CD4-positive, alpha-beta T cell treated with Interleukin-6 for 4 hours (primary cell): ENCODE data around the gene MORC1.
A peak's percentile ranks its signal among the peaks of the same experiment; 100 is the strongest.
"Not testable (repeated sequence)": the region's sequence is repeated elsewhere in the genome, so short reads cannot be mapped to it uniquely, and the experiment has no call there.

Experiments
- DNase-seq: peaks from one replicate; pipeline ENCODE4 v3.0.0-alpha.2; 2020; ENCODE audit warnings: mixed read lengths

Gene MORC1

DNA sequence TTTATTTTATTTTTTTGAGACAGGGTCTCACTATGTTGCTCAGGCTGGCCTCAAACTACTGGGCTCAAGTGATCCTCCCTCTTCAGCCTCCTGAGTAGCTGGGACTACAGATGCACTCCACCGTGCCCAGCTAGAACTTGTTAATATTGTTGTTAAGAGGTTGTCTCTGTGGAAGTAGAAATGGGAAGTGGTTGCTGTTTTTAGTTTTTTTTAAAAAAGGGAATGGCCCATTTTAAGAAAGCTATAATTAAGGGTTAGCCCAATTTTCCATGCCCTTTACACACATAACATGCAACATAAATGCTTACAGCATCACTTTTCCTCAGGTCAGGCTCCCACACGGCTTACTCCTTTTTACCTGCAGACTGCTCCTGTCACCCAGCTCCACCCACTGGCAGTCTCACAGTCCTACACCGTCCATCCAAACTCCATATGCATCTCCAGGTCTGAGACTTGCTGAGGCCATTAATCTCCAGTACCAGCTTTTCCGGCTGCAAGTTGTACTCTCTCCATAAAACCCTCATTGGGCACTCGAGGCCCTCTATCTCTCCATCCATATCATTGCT lies 19.8 kb downstream of the MORC1 start:
- DNase-seq: no peak

DNA sequence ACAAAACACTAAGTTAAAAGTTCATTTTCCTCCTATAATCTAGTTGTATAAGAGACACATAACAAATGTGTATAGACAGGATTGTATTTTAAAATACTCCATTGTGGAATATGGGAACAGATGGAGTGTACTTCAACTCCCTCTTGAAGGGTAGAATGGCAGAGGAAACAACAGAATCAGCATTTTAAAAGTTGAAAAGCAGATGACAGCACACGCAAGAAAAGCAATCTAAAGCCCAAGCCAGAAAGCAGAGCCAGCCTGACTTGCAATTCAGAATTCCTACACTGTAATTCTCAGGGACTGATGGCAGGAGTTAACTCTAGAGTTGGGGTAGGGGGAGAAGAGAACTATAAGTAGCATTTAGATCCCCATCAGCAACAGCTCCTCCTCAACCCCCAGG lies 22.8 kb downstream of the MORC1 start:
- no peak for DNase-seq

DNA sequence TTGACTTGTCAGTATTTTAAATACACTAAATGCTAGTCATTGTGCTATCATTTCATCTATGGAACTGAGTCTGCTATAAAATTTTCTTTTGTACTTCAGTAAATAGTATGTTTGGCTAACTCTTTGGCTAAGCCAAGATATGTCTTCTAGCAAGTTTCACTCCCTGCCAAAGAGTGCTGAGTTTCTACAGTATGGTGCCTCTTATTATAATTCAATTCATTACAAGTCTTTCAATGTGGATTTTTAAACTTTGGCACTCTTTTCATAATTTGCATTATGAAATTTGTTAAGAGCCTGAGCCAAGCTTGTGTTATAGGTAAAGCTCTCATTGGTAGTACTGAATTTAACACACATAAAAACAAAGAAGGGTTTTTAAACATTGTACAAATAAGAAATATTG lies 24.4 kb downstream of the MORC1 start:
- DNase-seq: no peak

- DNase-seq: no peak
These were observed 26.1 kb downstream of the MORC1 start for GRCh38 chr3:109091846-109092245.

DNA sequence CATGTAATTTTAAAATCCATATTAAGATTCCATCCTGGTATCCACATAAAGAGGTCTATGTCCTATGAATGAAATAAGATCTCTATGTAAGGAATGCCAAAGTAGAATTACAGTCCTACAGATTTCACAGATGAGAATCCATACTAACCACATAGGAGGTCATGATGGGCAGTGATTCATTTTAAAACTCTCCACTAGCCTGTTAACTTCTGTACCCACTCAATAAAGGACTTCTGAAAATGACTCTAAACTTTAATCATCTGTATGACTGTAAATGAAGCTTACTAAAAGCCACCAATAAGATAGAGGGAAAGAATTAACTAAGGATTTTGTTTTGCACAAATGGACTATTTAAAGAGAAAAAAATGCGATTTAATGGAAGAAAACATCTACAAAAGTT lies 28.7 kb downstream of the MORC1 start:
- DNase-seq: no peak

DNA sequence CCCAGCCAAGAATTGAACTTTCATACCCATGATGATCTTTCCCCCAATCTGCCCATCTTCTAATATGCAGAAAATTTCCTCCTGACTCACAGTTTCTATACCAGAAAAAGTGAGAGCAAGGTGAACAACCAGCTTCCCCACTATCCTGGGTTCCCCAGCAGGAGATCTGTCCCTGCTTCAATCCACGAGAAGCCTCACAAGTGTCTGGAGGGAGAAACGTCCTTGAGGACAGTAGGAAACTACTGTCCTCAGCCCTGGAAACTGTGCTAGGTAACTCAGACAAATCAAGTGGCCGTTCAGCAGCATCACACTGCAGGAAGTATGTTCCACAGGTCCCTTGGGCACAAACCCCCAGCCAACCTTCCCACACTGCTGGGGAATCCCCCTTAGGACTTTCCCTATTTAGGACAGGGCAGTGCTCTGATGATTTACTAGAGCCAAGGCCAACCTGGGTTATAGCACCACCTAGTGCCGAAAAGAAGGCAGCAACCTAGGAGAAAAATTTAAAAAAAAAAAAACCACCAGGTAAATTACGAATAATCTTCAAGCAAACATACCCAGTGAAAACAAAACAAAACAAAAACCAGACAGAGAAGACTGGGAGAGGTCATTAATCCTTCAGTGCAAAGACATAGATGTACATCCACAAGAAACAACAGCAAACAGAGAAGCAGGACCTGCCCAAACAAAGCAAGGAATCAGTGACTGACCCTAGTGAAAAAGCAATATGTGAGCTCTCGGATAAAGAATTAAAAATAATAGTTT lies 36.0 kb downstream of the MORC1 start:
- peak; percentile 6 for DNase-seq

GRCh38 chr3:109080090-109080489 lies 37.8 kb downstream of the MORC1 start:
- DNase-seq: not testable (repeated sequence)

DNA sequence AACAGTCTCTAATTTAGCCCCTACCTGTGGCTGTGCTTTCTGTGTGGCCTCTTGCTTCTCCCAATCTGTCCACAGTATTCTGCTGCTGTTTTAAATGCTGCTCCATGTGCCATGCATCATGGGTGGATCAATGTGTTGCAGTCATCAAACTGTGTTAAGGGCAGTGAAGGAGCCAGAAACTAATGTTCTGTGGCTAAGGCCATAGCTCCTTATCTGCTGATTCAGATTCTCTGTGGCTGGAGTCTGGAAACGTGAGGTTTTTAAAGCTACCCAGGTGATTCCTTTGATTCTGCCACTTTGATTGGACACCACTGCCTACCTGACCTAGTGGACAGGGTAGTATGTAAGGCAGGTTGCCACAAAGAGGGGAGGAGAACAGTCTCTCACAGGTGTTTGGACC lies 44.8 kb downstream of the MORC1 start:
- DNase-seq: no peak

- DNase-seq: no peak
These were observed 45.7 kb downstream of the MORC1 start for GRCh38 chr3:109072194-109072593.

DNA sequence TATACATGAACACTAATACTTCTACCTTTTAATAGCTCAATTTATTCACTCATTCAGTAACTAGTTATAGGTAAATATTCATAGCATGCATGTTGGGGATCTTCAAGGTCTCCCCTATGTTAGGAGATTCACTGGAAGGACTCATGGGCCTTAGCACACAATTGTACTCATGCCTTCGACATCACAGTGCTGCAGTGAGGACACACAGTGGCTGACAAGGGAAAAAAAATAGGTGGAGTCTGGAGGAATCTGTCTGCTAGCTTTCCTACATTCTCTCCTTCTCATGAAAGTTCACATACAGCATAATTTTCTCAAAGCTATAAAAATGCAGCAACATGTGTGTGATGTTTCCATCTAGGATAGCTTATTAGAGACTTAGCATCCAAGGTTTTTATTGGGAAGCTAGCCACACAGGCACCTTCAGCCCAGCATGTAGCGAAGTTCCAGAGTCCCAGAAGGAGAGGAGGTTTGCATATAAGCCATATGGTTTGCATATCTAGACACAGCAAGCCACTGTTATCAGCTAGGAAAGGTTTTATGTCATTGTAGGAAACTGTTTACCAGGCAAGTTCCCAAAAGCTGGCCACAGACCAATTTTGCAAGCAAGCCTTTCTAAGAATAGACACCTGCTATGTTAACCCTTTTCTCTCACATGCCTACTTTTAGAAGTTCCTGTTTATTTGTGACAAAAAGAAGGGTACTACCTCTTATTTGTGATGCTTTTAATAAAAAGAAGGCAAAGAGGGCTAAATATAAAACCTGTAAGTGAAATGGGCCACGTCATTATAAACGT lies 46.4 kb downstream of the MORC1 start:
- DNase-seq: no peak

DNA sequence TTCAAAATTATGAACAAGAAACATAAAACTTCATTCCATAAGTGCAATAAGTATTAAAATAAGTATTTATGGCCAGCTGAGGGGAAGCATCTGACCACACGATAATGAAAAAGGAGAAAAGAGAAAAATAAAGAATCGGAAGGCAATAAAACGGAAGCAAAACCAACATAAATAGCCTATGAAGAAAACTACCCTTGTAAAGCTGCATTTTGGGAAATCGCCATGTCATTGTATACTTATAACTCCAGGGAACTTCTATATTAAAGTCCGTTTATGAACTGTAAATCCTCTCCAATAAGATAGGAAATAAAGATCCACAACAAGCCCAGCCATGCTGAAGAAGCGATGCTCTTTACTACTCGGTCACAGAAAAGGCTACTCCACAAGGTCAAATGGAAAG lies 47.7 kb downstream of the MORC1 start:
- DNase-seq: no peak

DNA sequence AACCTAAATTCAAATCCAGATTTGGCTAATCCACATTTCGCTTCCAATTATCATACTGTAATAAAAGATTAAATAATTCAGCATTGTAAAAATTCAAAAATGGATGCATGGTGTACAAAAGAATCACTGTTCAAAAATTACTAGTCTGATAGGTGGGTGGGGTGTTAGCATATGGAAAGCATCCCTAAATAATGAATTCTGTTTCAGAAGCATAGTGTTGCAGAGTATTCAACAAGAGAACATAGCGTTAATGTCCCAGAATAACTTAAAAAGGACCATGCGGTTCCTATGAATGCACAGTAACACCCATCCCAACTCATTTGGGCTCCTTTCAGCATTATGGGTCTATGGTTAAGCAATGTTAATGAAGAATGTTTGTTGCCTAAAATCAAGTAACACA lies 51.1 kb downstream of the MORC1 start:
- DNase-seq: no peak

DNA sequence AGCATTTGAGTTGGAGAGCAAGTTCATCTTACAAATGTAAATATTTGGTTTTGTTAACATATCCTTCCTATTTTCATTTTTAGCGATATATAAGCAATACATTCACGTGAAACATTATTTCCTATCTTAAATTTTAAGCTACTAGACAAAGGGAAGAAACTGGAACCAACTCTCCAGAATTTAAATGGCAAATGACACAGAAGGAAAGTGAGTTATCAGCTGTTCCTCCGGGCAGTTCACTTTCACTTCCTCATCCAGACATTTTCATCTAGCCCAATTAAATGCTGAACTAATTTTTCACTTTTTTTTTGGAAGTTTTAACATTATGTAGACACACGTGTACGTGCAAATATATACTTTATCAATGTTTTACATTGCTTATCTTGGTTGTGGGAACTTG lies 58.7 kb downstream of the MORC1 start:
- DNase-seq: no peak

DNA sequence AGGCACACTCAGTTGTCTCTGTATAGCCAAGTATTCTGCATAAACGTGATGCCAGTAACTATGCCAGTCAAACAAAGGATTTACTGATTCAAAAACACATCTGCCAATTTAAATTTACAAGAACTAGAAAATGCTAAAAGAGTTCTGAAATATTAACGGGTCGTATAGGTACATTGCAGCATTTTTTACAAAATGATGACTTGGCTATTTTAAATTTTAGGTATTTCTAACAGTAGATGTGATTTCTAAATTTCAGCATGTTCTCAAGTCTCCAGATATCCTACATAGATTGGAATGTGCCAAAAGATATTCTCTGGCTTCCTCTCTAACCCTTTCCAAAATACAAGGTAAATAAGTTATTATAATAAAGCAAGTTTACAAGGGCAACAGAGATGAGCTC lies 60.3 kb downstream of the MORC1 start:
- DNase-seq: no peak

DNA sequence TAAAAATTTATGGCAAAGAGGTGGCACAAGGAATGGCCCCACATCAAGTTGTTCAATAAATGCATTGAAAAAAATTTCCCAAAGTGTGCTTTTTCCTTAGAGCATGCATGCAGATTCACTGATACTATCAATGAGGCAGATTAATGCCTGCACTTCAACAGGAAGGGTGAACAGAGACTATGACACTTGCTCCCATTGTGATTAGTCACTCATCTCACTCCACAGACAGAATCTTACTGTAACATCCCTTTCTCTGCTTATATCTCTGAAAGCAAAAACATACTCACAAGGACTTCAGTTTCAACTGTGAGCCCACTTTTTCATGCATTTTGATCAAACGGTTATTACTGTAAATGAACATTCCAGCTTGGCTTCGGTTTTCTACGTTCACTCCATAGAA lies 60.9 kb downstream of the MORC1 start:
- no peak for DNase-seq

DNA sequence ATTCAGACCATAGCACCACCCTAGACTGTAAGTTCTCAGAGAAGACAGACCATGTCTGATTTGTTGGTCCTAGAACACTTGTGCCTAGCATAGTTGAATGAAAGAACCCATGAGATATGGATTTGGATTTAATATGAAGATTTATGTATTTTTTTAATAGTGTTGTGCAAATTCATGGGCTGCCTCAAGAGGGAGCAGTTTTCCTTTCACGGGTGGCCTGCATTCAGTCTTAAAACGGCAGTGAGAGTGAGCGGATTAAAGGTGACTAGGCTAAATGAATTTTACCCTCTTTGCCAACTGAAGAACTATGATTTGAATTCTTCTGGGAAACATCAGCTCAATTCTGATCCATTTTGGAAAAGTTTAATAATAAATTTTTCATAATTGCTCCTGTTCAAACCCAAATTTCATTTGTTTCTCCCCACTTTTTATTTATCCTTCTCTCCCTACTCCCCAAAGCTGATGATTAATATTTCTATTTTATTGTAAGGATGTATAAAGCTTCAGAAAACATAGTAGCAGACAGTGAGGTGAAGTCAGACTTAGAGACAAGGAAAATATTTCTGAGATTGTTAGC lies 67.3 kb downstream of the MORC1 start:
- DNase-seq: peak; percentile 9

DNA sequence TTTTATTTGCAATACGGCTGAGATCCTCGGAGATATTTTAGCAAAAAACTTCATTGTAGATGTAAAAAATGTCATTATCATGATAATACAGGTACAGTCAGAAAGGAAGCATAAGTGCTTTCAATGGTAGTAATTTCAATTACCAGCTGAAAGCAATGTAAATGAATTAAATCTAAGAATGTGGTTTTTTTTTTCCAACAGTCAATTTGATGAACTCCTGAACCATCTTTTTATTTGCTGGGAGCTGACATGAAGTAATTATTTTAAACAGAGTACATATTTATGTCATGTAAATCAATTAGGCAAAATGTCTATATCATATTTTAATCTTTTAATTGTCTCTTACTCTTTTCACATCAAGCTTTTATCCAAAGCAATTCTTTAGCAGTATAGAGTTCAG lies 70.6 kb downstream of the MORC1 start:
- DNase-seq: no peak

GRCh38 chr3:109045271-109046040 lies 72.5 kb downstream of the MORC1 start:
- DNase-seq: no peak

- no peak for DNase-seq
These were observed 82.9 kb downstream of the MORC1 start for GRCh38 chr3:109035082-109035481.

- no peak for DNase-seq
These were observed 84.8 kb downstream of the MORC1 start for GRCh38 chr3:109033000-109033660.

DNA sequence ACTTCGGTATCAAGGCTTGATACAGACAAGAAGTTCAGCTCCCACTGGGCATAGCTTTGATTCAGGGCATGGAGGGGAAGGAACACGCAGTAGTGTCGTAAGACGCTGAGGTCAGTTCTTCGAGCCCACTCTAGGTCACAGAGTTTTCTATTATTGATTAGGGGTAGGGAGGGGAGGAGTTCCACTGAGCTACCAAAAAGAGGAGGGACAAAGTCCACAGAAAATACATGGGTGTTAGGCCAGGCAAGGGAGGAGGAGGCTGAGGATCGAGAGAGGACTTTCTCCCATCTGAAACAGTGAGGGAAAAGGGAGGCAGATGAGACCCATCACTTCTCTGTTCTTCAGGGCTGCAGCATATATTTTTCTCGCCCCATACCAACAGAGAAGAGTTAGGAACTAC lies 89.2 kb downstream of the MORC1 start:
- DNase-seq: no peak

GRCh38 chr3:109026821-109027220 lies 91.1 kb downstream of the MORC1 start:
- DNase-seq: no peak
